Spleen (tissue), 7 donors: ENCODE results near the gene PTK6.

ENCODE experiments used
- POLR2A ChIP-seq, 3 donors: fragments of 450-650 bp; IDR thresholded peaks; one replicate each; pipeline ENCODE4 v1.5.1; 2017; ENCODE audit warnings: antibody characterized with exemption in 3 of 3, mild to moderate bottlenecking in 1 of 3
- POLR2AphosphoS5 ChIP-seq, 3 donors: sonication (generic); formaldehyde crosslinking; IDR thresholded peaks; one replicate each; pipeline ENCODE4 v1.5.1; 2017; ENCODE audit warnings: antibody characterized with exemption in 3 of 3
- TF ChIP-seq, protein P1 (sequence below), 11 experiments: fragments of 200-600 bp in 7 of 11; fragments of 450-650 bp in 4 of 11; sonication (generic) in 4 of 11; IDR thresholded peaks in 8 of 11; conservative IDR thresholded peaks in 3 of 11; 1 replicate in 7 of 11; 2 replicates in 4 of 11; pipeline versions ENCODE4 v1.4.0 to v1.8.0; 2016 to 2021; ENCODE audit warnings: antibody characterized with exemption in 11 of 11, inconsistent platforms in 4 of 11, mild to moderate bottlenecking in 1 of 11
- donor health status: DM: no; HTN: no; CAD: no; lungs with moderate emphysema.
- donor health status: DM: no; HTN: no; CAD: no.
- donor health status: DM: no; HTN: no; CAD: no.

DNA sequence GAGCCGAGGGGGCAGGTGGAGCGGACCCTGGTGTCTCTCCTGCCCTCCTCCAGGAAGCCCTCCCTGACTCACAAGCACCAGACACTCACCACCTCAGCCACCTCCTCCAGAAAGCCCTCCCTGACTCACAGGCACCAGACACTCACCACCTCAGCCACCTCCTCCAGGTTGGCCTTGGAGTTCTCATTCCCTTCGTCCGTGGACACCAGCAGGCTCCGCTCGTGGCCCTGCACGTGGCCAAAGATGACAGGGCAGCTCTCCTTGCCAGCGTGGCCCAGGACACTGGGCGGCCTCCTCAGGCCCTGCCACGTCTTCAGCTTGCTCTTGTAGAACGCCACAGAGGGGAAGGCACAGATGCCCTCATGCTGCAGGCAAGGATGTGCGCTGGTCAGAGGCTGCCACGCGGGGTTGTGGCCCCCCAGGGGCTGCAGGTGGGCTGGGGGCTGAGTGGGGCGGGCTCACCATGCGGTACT lies 23.2 kb upstream of the PTK6 start:
- no peak for TF ChIP-seq POLR2A (IDR thresholded peaks at IDR 0.05)
- TF ChIP-seq, protein P1, sequence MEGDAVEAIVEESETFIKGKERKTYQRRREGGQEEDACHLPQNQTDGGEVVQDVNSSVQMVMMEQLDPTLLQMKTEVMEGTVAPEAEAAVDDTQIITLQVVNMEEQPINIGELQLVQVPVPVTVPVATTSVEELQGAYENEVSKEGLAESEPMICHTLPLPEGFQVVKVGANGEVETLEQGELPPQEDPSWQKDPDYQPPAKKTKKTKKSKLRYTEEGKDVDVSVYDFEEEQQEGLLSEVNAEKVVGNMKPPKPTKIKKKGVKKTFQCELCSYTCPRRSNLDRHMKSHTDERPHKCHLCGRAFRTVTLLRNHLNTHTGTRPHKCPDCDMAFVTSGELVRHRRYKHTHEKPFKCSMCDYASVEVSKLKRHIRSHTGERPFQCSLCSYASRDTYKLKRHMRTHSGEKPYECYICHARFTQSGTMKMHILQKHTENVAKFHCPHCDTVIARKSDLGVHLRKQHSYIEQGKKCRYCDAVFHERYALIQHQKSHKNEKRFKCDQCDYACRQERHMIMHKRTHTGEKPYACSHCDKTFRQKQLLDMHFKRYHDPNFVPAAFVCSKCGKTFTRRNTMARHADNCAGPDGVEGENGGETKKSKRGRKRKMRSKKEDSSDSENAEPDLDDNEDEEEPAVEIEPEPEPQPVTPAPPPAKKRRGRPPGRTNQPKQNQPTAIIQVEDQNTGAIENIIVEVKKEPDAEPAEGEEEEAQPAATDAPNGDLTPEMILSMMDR (IDR thresholded peaks at IDR 0.05 in 8 of 11, conservative IDR thresholded peaks at IDR 0.05 in 3 of 11) = no peak
- no peak for TF ChIP-seq POLR2AphosphoS5 (IDR thresholded peaks at IDR 0.05)
